GM12891 (cell line): ENCODE measurements around the gene DPAGT1.

Experiments used
- PAX5 ChIP-seq: IDR thresholded peaks from 2 replicates; pipeline ENCODE4 v1.6.1; 2011; ENCODE audit warnings: low read length, moderate library complexity, mild to moderate bottlenecking; ENCODE audit not compliant: insufficient read depth, severe bottlenecking
- POLR2A ChIP-seq: IDR thresholded peaks from 2 replicates; pipeline ENCODE4 v1.6.1; 2011; ENCODE audit warnings: low read depth, low read length, control low read depth
- POLR2AphosphoS5 ChIP-seq: IDR thresholded peaks from 2 replicates; pipeline ENCODE4 v1.6.1; 2011; ENCODE audit warnings: low read depth, low read length, control low read depth
- POU2F2 ChIP-seq: IDR thresholded peaks from 2 replicates; pipeline ENCODE4 v1.6.1; 2011; ENCODE audit warnings: low read depth, mild to moderate bottlenecking, control low read depth, low read length, moderate library complexity
- SPI1 ChIP-seq: IDR thresholded peaks from 2 replicates; pipeline ENCODE4 v1.6.1; 2011; ENCODE audit warnings: low read depth, low read length, control low read depth
- TAF1 ChIP-seq: IDR thresholded peaks from 2 replicates; pipeline ENCODE4 v1.6.1; 2011; ENCODE audit warnings: low read depth, low read length, control low read depth

- no peak for TF ChIP-seq POLR2AphosphoS5
- no peak for TF ChIP-seq POLR2A
- no peak for TF ChIP-seq TAF1
- no peak for TF ChIP-seq SPI1
- TF ChIP-seq POU2F2 = no peak
- TF ChIP-seq PAX5 = no peak
Measured at GRCh38 chr11:119115484-119116234, 14.0 kb upstream of the DPAGT1 start.
